ENCODE measurements around the gene MGST2.

The MGST2 gene

GRCh38 chr4:139735381-139736273, 70.0 kb downstream of the MGST2 start:
- in situ Hi-C loops (cut with MboI; ENCODE audit: low sequenced_read_pairs), result no loop called here

GRCh38 chr4:139736274-139736660, 70.6 kb downstream of the MGST2 start:
- in situ Hi-C loops (cut with MboI; ENCODE audit: low sequenced_read_pairs), result no loop called here

GRCh38 chr4:139736661-139737060, 71.0 kb downstream of the MGST2 start:
- in situ Hi-C loops (cut with MboI; ENCODE audit: low sequenced_read_pairs), result no loop called here

GRCh38 chr4:139738846-139739613, 73.4 kb downstream of the MGST2 start:
- in situ Hi-C loops (cut with MboI; ENCODE audit: low sequenced_read_pairs), result no loop called here

GRCh38 chr4:139740121-139740520, 74.5 kb downstream of the MGST2 start:
- in situ Hi-C loops (cut with MboI; ENCODE audit: low sequenced_read_pairs), result no loop called here

- in situ Hi-C loops (cut with MboI; ENCODE audit: low sequenced_read_pairs), result no loop called here
Measured at GRCh38 chr4:139740531-139741041, 75.0 kb downstream of the MGST2 start.

- in situ Hi-C loops (cut with MboI; ENCODE audit: low sequenced_read_pairs), result no loop called here
Measured at GRCh38 chr4:139743027-139743426, 77.4 kb downstream of the MGST2 start.

- in situ Hi-C loops (cut with MboI; ENCODE audit: low sequenced_read_pairs), result no loop called here
Measured at GRCh38 chr4:139744232-139744631, 78.6 kb downstream of the MGST2 start.

- in situ Hi-C loops (cut with MboI; ENCODE audit: low sequenced_read_pairs), result no loop called here
Measured at GRCh38 chr4:139745111-139745639, 79.6 kb downstream of the MGST2 start.

GRCh38 chr4:139746431-139747171, 81.0 kb downstream of the MGST2 start:
- in situ Hi-C loops (cut with MboI; ENCODE audit: low sequenced_read_pairs), result no loop called here

- in situ Hi-C loops (cut with MboI; ENCODE audit: low sequenced_read_pairs), result no loop called here
Measured at GRCh38 chr4:139749338-139749737, 83.7 kb downstream of the MGST2 start.

- in situ Hi-C loops (cut with MboI; ENCODE audit: low sequenced_read_pairs), result no loop called here
Measured at GRCh38 chr4:139749835-139750498, 84.3 kb downstream of the MGST2 start.

- in situ Hi-C loops (cut with MboI; ENCODE audit: low sequenced_read_pairs), result no loop called here
Measured at GRCh38 chr4:139753686-139754085, 88.1 kb downstream of the MGST2 start.
